HG03520 (cell line): ENCODE data around the gene CDYL.

ENCODE experiments used
- ATAC-seq: cut with Tn5 transposase; IDR thresholded peaks from one replicate; pipeline ENCODE4 v1.9.1; 2021; ENCODE audit warnings: mild to moderate bottlenecking, moderate library complexity; ENCODE audit not compliant: unreplicated experiment

CDYL gene

DNA sequence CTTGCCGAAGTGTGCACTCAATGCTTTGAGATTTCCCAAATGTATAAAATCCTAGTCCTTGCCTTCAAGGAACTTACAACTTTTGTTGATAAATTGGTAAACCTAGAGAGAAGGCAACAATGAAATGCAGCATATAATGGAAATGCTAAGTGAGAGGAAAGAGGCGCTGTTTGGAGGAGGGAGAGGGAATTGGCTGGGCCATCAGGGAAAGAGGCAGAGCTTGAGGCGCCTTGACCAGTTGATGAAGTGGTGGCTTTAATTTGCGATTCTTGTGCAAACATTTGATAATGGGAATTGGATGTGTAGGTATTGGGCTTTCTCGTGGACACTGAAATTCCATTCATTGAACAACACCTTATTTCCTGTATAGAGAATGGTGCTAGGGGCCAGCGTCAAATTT is 1.9 kb upstream of the CDYL start:
- no peak for ATAC-seq

DNA sequence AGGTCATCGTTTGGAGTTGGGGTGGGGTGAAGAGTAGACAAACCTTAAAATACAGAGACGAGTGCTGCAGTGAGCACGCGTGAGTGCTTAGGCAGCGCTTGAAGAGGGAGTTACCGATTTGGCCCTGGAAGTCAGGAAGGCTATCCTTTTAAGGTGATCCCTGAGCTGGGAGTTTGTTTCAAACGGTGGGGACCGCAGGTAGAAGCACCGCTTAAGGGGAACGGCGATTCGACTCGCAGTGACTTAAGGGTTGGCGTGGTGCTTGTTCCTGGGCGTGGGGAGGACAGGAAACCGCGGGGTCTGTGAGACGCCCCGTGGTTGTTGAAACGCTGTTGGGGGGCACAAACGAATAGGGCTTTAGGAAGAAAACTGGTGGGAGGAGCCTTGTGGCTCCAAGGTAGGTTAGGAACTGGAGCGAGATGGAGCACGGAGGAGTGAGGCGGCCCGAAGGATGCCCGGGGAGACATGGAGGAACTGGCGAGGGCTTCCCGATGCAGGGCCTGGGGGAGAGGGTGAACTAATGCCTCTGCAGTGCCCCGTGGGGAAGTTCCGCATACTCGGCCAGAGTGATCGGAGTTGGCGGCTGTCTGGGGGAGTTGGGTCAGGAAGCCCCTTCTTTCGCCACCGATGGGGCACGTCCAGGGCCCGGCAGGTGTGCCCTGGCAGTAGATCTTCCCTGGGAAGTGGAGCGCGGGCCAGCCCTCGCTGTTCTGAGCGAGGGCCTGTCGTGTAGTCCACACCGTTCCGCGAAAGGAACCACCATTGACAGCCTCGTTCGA is 1.3 kb upstream of the CDYL start:
- no peak for ATAC-seq

DNA sequence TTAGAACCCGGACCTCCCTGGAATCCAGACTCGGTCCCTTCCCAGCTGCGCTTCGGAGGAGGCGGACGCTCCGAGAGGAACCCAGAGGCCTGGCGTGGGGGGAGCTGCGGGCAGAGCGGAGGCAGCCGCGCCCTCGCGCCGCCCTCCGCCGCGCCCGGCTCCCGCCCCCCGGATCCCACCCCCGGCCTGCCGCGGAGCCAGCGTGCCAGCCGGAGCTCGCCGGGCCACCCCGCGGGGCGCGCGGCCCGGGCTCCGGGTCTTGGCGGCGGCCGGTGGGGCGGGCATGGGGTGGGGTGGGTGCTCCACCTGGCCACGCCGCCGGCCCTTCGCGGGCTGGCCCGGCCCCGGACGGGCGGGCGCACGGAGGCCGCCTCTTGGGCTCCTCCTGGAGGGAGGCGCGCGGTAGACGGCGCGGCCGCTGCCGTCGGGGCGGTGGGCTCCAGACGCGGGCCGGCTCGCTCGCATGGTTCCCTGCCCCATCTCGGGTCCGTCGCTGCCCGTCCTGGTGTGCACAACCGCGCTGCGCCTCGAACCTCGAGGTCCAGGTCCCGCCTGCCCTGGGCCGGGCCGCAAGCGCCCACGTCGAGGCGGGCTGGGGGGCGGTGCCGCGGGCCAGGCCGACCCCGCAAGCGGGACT is 592 bp upstream of the CDYL start:
- ATAC-seq: peak; percentile 41

DNA sequence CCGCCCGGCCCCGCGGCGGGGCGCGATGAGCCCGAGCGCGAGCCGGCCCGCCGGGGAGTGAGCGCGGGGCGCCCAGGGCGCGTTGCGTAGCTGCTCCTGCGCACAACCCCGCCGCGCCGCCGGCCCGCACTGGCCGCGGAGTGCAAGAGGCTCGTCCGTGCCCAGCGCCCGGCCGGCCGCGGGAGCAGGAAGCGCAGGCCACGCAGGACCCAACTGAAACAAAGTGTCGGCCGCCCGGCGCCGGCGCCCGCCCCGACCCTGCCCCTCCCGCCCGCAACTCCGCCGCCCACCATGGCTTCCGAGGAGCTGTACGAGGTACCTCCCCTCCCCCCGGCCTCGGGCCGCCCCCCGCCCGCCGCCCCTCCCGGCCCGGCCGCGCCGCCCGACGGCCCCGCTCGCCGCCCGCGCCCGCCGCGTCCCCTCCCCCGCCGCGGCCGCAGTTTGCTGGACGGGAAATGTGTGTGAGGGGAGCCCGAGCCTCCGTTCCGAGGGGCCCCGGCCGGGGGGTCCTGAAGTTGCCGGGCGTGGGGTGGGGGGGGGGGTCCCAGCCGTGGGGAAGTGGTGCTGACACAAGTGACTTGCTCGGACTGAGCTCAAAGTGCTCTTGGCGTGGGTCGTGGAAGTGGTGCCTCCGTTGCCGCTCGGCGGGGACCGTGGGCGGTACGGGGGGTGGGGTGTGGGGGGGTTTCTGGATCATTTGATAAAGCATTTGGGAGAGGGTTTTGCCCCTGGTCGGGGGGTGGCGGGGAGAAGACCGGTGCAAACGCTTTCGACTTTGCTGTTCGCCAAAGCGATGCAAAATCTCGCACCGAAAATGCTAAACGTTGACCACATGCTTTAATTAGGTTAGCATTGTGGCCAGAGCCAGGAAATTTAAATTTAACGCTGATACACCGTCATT is 539 bp downstream of the CDYL start:
- peak; percentile 15 for ATAC-seq

DNA sequence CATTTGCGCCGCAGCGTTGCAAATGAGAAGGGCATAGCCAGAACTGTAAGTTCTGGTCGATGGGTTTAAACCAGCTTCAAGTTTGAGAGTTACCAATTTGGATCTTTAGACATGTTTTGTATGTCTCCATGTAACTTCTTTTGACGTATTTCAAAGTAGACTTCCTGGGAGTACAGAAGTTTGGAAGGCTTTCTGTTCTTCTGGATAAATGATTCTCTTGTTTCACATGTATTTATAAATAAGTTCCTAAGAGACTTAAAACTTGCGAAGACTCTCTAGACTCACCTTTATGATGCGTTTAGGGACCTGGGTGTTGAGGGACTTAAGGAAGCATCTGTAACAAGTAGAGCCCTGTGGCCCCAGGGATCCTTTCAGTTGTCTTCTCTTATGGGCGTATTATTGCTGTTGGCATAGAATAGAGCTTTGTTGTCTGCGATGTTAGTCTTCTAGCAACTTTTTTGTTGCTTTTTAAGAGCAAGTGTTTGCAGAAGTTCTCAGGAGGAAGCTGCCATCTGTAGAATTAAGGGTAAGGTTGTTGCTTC is 1.3 kb downstream of the CDYL start:
- ATAC-seq: no peak

DNA sequence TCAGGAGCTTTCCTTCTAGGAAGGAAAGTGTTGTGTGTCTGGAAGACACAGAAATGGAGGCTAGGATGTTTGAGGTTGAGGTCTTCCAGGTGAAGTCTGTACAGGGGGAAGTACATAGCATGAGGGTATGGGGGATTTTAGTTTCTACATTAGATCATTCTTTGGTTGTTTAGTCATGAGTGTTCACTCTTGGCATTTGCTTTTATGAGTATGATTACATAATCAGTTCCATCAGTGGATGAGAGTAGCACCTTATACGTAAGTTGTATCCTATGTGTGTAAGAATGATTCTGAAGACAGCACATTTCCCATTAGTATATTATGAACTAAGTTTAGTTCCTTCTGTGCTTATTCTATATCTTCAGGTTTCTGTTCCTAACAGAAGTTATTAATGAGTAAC is 1.9 kb downstream of the CDYL start:
- ATAC-seq: no peak

DNA sequence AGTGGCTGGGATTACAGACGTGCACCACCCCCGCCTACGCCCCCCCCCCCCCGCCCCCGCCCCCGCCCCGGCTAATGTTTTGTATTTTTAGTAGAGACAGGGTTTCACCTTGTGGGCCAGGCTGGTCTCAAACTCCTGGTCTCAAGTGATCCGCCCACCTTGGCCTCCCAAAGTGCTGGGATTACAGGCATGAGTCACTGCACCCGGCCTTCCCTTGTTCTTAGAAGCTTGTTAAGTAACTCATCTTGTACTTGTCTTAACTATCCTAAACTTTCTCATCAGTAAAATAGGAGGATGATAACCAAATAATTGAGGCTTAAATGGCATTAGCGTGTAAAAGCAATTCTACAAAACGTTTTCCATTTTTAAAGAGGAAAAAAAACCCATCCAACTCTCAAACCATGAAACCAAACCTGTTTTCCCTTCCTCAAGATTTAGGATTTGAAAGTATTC is 4.2 kb downstream of the CDYL start:
- ATAC-seq: no peak

DNA sequence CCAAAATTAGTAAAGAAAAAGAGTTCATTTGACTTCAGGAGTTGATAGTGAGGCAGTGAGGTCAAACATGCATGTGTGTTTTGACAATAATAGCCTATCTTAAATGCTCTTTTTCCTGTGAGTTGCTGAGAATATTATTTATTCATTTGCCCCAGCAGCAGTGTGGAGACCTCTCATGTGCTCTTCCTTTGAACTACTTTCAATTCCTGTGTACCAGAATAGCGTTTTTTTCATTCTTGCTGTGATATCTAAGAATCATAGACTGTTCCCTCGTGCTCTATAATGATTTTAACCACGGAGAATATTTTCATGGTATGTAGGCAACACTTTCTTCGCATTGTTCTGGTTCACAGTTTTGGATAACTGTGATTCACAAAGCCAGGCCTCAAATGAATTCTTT is 5.2 kb downstream of the CDYL start:
- ATAC-seq: no peak

DNA sequence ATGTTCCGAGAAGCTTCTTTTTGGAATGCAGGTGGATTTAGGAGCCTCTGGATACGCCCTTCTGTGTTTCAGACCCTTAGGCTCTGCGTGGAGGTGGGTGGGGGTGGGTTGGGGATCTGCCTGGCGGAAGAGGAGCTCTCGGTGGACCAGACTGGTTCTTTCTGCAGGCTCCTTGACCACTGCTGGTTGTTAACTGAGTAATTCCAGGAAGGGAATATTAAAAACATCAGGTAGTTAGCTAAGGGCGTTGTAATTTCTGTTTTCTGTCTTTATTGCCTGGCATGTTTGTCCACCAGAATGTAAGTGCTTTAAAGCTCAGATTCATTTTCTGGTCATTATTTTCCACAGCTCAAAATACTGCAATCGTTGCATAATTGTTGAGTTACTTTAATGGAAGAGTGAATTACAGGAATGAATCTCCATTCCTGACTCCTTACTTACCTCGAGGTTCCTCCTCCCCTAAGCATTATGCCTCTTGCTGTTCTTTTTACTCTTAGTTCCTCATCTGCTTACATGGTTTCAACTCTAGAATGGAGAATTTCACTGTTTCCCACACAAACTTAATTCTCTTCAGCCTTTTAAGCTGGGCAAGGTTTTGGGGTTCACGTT is 5.9 kb downstream of the CDYL start:
- no peak for ATAC-seq

DNA sequence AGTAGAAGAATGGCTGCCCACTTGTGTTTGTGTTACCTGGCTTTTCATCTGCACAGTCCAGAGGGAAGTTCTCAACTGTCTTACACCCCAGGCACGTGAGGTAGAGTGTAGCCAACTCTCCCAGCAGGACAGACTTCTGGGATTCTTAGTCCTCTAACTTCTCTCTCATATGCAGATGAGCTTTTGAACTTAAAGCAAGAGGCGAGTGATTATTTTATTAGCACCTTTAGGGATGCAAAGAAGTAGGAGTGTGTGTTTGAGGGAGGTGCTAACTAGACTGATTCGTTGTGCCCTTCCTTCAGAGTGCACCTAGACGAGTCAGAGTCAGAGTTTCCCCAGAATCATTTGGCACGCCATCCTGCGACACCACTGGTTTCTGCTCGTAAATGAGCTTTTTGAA is 10.8 kb downstream of the CDYL start:
- ATAC-seq: no peak

DNA sequence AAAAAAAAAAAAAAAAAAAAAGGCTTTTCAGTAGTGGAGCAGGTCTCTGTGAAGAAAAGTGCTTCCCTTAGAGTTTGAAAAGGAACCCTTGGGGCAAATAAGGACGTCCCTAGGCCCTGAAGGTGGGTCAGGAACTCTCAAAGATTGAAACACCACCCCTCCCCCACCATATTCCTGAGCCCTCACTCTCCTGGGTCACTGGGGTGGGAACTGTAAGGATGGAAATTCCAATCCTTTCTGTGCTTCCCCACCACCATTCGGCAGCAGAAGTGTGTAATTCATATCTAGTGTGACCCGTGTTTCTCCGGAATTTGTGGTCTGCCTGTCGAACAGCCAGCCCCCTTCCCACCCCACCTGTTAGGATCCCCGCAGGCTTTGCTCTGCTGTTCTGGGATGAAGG is 12.3 kb downstream of the CDYL start:
- ATAC-seq: no peak

DNA sequence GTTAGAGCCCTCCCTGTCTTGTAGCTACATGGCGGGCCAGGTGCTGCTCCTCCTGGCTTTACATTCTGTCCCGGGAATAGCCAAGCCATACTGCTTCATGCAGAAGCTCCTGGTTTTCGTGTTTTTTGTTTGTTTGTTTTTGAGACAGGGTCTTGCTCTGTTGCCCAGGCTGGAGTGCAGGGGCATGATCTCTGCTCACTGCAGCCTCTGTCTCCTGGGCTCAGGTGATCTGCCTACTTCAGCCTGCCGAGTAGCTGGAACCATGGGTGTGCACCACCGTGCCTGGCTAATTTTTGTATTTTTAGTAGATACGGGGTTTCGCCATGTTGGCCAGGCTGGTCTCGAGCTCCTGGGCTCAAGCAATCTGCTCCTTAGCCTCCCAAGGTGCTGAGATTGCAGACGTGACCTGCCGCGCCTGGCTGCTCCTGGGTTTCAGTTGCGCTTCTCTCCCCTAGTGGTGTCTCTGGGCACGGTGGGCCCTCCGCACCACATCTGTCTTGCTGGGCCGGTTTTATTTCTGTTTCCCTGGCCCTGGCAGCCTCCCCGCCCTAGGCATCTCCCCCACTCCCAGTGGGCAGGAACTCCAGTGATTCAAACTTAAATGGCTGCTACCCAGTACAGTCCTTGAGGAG is 12.9 kb downstream of the CDYL start:
- peak; percentile 92 for ATAC-seq

DNA sequence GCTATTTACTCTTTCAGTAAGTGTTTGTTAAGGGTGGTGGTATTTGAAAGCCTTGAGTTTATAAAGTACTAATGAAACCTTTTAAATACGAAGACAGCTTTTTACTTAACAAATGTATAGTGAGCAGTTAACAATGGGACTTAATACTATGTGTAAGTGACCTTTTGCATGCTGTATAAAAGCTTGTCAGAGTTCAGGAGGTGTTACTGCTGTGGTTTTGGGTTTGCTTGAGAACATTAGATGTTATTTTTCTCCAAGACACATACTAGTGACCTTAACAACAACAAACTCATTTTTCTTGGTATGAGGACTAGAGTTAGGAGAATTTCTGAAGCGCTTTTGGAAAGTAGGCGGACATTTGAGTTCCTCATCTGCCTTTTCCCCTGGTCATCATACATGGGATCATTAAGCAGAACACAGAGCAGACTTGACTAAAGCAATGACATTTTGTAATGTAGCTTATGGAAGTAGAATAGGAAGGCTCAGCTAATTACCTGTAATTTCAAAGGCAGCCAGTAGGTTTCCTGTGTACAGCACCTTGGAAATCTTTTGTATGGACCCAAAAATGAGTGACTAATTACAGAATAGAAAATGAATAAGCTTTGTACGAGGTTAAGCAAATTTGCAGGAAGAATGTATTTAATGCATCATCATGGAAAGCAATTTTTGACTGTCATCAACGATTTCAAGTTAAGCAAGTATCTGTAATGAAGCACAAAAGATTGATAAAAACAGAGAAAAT is 14.1 kb downstream of the CDYL start:
- no peak for ATAC-seq

DNA sequence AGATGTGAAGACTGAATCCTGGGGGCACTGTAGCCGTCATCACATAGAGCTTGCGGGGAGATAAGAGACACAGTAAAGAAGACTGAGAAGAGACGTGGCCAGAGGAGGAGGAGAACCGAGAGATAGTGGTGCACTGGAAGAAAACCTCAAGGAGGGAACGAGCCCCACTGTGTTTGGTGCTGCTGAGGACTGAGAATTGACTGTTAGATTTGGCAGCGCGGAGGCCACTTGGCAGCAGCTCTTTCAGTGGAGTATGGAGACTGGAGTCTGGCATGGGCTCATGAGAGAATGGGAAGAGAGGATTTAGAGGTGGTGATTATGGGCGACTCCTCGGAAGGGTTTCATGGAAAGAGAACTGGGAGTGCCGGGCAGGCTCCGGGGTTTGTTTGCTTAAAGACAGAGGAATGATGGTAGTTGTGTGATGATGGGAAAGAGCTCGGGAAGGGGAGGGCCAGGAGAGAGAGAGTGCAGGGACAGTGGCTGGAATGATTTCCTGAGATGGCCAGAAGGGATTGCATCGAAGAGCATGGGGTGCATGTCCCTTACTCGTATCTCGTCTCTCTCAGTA is 18.0 kb downstream of the CDYL start:
- no peak for ATAC-seq

DNA sequence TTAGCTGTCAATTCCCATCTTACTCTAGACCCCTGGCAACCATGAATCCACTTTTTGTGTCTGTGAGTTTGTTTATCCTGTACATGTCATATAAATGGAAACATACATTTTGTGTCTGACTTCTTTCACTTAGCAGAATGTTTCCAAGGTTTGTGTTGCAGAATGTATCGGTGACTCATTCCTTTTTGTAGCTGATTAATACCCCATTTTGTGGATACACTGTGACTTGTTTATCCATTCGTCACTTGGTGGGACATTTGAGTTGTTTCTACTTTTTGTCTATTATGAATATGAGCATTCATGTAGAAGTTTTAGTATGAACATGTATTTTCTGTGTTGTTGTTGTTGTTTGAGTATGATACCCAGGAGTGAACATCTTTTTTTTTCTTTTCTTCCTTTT is 21.4 kb downstream of the CDYL start:
- no peak for ATAC-seq

DNA sequence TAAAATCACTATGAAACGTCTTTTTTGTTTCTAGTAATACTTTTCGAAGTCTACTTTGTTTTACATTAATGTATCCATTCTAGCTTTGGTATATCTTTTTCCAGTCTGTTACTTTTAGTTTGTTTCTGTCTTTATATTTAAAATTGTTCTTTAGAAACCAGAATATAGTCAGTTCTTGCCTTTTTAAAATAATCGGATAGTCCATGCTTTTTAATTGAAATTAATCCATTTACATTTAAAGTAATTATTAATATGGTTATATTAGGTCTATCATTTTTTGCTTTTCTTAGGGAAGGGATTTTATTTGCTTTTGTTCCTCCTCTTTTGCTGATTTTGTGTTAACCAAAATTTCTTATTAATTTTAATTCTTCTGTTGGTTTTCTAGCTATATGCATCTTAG is 23.7 kb downstream of the CDYL start:
- ATAC-seq: no peak

DNA sequence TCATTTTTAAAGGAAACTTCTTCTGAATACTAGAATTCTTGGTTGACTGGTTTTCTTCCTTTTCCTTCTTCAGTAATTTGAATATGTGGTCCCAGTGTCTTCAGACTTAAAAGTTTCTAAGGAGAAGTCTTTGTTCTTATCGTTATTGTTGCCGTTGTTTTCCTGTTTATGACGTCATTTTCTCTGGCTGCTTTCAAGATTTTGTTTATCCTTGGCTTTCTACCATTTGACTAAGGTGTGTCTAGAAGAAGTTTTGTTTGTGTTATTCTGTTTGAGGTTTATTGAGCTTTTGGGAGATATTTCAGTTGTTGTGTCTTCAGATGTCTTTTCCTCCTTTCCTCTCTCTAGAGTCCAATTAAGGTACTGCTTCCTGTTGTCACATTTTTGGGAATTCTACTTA is 24.5 kb downstream of the CDYL start:
- ATAC-seq: no peak

DNA sequence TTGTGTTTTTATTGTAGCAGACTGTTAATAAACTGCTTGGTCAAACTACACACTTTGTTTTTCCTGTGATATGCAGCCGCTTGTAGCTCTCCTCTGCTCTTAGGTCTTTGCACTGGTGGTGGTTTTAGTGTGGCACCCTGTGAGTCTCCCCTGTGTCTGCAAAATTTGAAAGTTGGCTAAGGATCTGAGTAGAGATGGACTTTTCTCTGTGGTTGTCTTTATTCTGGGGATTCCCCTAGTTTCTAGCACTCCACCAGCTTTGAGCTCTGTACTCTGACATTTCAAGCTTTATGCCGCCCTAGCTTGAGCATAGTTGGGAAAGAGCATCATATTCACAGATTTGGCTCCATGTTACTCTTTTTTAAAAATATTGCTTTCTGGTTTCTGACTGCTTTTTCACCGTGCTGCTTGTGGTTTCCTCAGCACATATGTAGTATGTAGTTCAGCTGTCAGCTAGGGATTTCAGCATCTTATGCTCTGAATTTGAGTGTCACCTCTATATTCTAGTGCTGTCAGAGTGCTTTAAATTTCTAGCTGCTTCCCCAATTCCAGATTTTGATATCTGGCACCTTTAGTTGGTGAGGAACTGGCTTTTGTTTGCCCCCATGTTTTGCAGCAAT is 25.4 kb downstream of the CDYL start:
- ATAC-seq: peak; percentile 48

DNA sequence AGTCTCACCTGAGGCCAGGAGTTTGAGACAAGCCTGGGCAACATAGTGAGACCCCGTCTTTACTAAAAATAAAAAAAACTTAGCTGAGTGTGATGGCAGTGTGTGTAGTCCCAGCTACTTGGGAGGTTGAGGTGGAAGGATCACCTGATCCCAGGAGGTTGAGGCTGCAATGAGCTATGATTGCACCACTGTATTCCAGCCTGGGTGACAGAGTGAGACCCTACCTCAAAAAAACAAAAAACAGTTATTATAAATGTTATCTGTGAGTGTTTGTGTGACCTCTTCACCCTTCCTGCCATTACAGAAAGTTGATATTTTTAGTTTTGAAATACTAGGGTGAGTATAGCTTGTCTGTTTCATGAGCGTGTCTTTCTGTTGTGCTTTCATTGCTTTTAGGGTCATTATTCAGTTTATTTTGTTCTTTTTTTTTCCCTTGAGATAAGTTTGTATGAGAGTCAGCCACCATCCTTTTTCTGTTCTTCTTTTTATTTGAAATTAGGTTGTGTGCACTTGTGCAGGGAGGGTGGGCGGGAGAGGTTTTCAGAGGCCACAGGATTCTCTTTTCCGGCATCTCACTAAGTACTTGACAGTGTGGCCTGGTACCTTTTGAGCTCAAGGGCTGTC is 26.2 kb downstream of the CDYL start:
- peak; percentile 62 for ATAC-seq
